H1 (cell line): ENCODE data around the gene ILDR2. TPM values are rescaled to one million over a fixed set of nuclear protein-coding genes. Genes with fewer than 3 reads are reported as not detected.

Source experiments
- CTCF ChIA-PET: fragments of 300-600 bp; sonication (Branson Sonifier 250); formaldehyde crosslinking; loops from one replicate; lab custom pipeline; 2021; ENCODE audit not compliant: partially characterized antibody; lab: Charles Lee
- POLR2A ChIA-PET: fragments of 300-600 bp; sonication (Branson Sonifier 250); formaldehyde crosslinking; loops from one replicate; lab custom pipeline; 2021; ENCODE audit warnings: inconsistent platforms; ENCODE audit not compliant: partially characterized antibody; lab: Charles Lee
- DNase-seq, 2 experiments: peaks; one replicate each; pipeline versions ENCODE4 v3.0.0 to v3.0.0-alpha.2; 2010 to 2022; ENCODE audit warnings: low spot score in 2 of 2, low read depth in 1 of 2, mixed read lengths in 1 of 2
- FAIRE-seq: peaks from 2 replicates; lab custom pipeline; 2011; peaks lifted over from hg19 to GRCh38; lab: Jason Lieb, UNC
- H2AFZ ChIP-seq: 2 replicates; pipeline ENCODE4 v1.8.1; 2012; ENCODE audit warnings: low read length, inconsistent platforms
- H2AK5ac ChIP-seq: 2 replicates; pipeline ENCODE4 v1.6.1; 2013; ENCODE audit warnings: low read depth, low read length
- H2BK120ac ChIP-seq: replicated peaks from 2 replicates; pipeline ENCODE3; 2013; ENCODE audit warnings: low read depth, low read length, inconsistent platforms
- H2BK12ac ChIP-seq: 2 replicates; pipeline ENCODE4 v1.6.1; 2013; ENCODE audit warnings: low read depth, low read length
- H2BK15ac ChIP-seq: 2 replicates; pipeline ENCODE4 v1.6.1; 2013; ENCODE audit warnings: low read length
- H2BK20ac ChIP-seq: 2 replicates; pipeline ENCODE4 v1.6.1; 2013; ENCODE audit warnings: low read length
- H2BK5ac ChIP-seq: 2 replicates; pipeline ENCODE4 v1.6.1; 2013; ENCODE audit warnings: low read depth, low read length
- H3K14ac ChIP-seq: 2 replicates; pipeline ENCODE4 v1.6.1; 2013; ENCODE audit warnings: inconsistent platforms; ENCODE audit not compliant: insufficient read length
- H3K18ac ChIP-seq: 2 replicates; pipeline ENCODE4 v1.6.1; 2013; ENCODE audit warnings: low read length; ENCODE audit errors: extremely low read depth
- H3K23ac ChIP-seq: 2 replicates; pipeline ENCODE4 v1.6.1; 2013; ENCODE audit warnings: inconsistent platforms; ENCODE audit not compliant: insufficient read length
- H3K23me2 ChIP-seq: 2 replicates; pipeline ENCODE4 v1.6.1; 2013; ENCODE audit warnings: low read depth, low read length
- H3K27ac ChIP-seq: 2 replicates; pipeline ENCODE4 v1.6.1; 2011; ENCODE audit warnings: low read depth, low read length, inconsistent platforms
- H3K27me3 ChIP-seq, 4 experiments: replicated peaks in 1 of 4; 1 replicate in 1 of 4; 2 replicates in 3 of 4; pipeline versions ENCODE4 v1.6.1 to v1.8.1; 2011 to 2013; ENCODE audit warnings: low read length in 3 of 4, mild to moderate bottlenecking in 3 of 4, inconsistent platforms in 2 of 4, mixed read lengths in 2 of 4, moderate library complexity in 1 of 4; ENCODE audit not compliant: control insufficient read depth in 3 of 4, insufficient read depth in 3 of 4; ENCODE audit errors: extremely low read depth in 1 of 4
- H3K36me3 ChIP-seq, 4 experiments: 2 replicates each; pipeline versions ENCODE4 v1.6.1 to v1.8.1; 2011 to 2013; ENCODE audit warnings: mild to moderate bottlenecking in 4 of 4, low read length in 3 of 4, moderate library complexity in 2 of 4, control low read depth in 1 of 4, inconsistent platforms in 1 of 4; ENCODE audit not compliant: insufficient read depth in 4 of 4, control insufficient read depth in 2 of 4
- H3K4ac ChIP-seq: replicated peaks from 2 replicates; pipeline ENCODE3; 2013; ENCODE audit warnings: low read length, low read depth, mixed read lengths, inconsistent platforms; ENCODE audit not compliant: insufficient read length
- H3K4me1 ChIP-seq, 4 experiments: replicated peaks in 1 of 4; 1 replicate in 1 of 4; 2 replicates in 3 of 4; pipeline versions ENCODE4 v1.6.1 to v1.8.1; 2011 to 2013; ENCODE audit warnings: low read length in 3 of 4, inconsistent platforms in 2 of 4, mixed read lengths in 1 of 4; ENCODE audit not compliant: insufficient read depth in 4 of 4, control insufficient read depth in 3 of 4
- H3K4me2 ChIP-seq, 2 experiments: 2 replicates each; pipeline versions ENCODE4 v1.6.1 to v1.8.1; 2011 to 2013; ENCODE audit warnings: low read depth in 2 of 2, low read length in 2 of 2, control low read depth in 1 of 2, inconsistent platforms in 1 of 2, mild to moderate bottlenecking in 1 of 2; ENCODE audit not compliant: insufficient read depth in 1 of 2
- H3K4me3 ChIP-seq, 4 experiments: fragments of 200-600, 300-600 bp in 1 of 4; sonication (generic), shearing (Covaris generic), sonication (Bioruptor Twin) in 1 of 4; 2 replicates each; pipeline versions ENCODE4 v1.5.1 to v1.8.1; 2011 to 2016; ENCODE audit warnings: low read length in 4 of 4, low read depth in 3 of 4, control low read depth in 2 of 4, inconsistent platforms in 2 of 4, mild to moderate bottlenecking in 2 of 4, mixed read lengths in 1 of 4, moderate library complexity in 1 of 4; ENCODE audit not compliant: insufficient read depth in 2 of 4; ENCODE audit errors: extremely low read depth in 1 of 4
- H3K56ac ChIP-seq: replicated peaks from 2 replicates; pipeline ENCODE3; 2013; ENCODE audit warnings: low read depth, mild to moderate bottlenecking, mixed read lengths, low read length, inconsistent platforms; ENCODE audit not compliant: insufficient read length
- H3K79me1 ChIP-seq: 2 replicates; pipeline ENCODE4 v1.6.1; 2013; ENCODE audit warnings: low read depth, low read length, control low read depth
- H3K79me2 ChIP-seq, 2 experiments: 2 replicates each; pipeline versions ENCODE4 v1.6.1 to v1.8.1; 2012 to 2013; ENCODE audit warnings: low read length in 2 of 2, mild to moderate bottlenecking in 2 of 2, inconsistent platforms in 1 of 2; ENCODE audit not compliant: insufficient read depth in 2 of 2, control insufficient read depth in 1 of 2
- H3K9ac ChIP-seq, 4 experiments: replicated peaks in 1 of 4; 1 replicate in 1 of 4; 2 replicates in 3 of 4; pipeline versions ENCODE4 v1.6.1 to v1.8.1; 2011 to 2013; ENCODE audit warnings: low read depth in 3 of 4, low read length in 3 of 4, control low read depth in 2 of 4, mild to moderate bottlenecking in 2 of 4, moderate library complexity in 2 of 4, inconsistent platforms in 1 of 4; ENCODE audit errors: extremely low read depth in 1 of 4
- H3K9me3 ChIP-seq, 2 experiments: 2 replicates each; pipeline versions ENCODE4 v1.6.1 to v1.8.1; 2012 to 2013; ENCODE audit warnings: mild to moderate bottlenecking in 2 of 2, moderate library complexity in 2 of 2, control low read depth in 1 of 2, inconsistent platforms in 1 of 2, low read depth in 1 of 2, low read length in 1 of 2, mixed read lengths in 1 of 2; ENCODE audit not compliant: insufficient read depth in 2 of 2
- H4K20me1 ChIP-seq, 2 experiments: replicated peaks in 1 of 2; 2 replicates each; pipeline versions ENCODE3 to v1.8.1; 2011 to 2013; ENCODE audit warnings: inconsistent platforms in 2 of 2, low read length in 2 of 2, mild to moderate bottlenecking in 1 of 2; ENCODE audit not compliant: insufficient read depth in 2 of 2, control insufficient read depth in 1 of 2
- H4K5ac ChIP-seq: 2 replicates; pipeline ENCODE4 v1.6.1; 2013; ENCODE audit warnings: low read length, low read depth, mixed read lengths, inconsistent platforms; ENCODE audit not compliant: insufficient read length
- H4K8ac ChIP-seq: 2 replicates; pipeline ENCODE4 v1.8.0; 2013; ENCODE audit warnings: mild to moderate bottlenecking, moderate library complexity, low read length, inconsistent platforms; ENCODE audit not compliant: insufficient read depth; ENCODE audit errors: extremely low read depth
- H4K91ac ChIP-seq: replicated peaks from 2 replicates; pipeline ENCODE3; 2013; ENCODE audit warnings: low read length, mixed read lengths, inconsistent platforms; ENCODE audit not compliant: insufficient read length
- ASH2L ChIP-seq: fragments of 200-600, 300-600 bp; sonication (generic); IDR thresholded peaks from one replicate; pipeline ENCODE4 v1.7.1; 2017; ENCODE audit warnings: low read length
- CEBPB ChIP-seq: IDR thresholded peaks from 2 replicates; pipeline ENCODE4 v1.6.1; 2012; ENCODE audit warnings: low read depth, low read length
- E2F6 ChIP-seq: IDR thresholded peaks from 2 replicates; pipeline ENCODE4 v1.6.1; 2012; ENCODE audit warnings: inconsistent platforms
- GABPA ChIP-seq: IDR thresholded peaks from 2 replicates; pipeline ENCODE4 v1.6.1; 2011; ENCODE audit warnings: mild to moderate bottlenecking, low read length, moderate library complexity, borderline replicate concordance; ENCODE audit not compliant: insufficient read depth
- GTF2F1 ChIP-seq: IDR thresholded peaks from 2 replicates; pipeline ENCODE4 v1.6.1; 2012; ENCODE audit warnings: low read depth, low read length, improper control_type of control experiment, borderline replicate concordance
- RAD21 ChIP-seq, 2 experiments: IDR thresholded peaks in 1 of 2; conservative IDR thresholded peaks in 1 of 2; 2 replicates each; pipeline ENCODE4 v1.6.1; 2011; ENCODE audit warnings: low read depth in 2 of 2, low read length in 2 of 2, improper control_type of control experiment in 1 of 2, inconsistent platforms in 1 of 2, mild to moderate bottlenecking in 1 of 2, moderate library complexity in 1 of 2
- SAP30 ChIP-seq: fragments of 300-600 bp; sonication (generic); IDR thresholded peaks from 2 replicates; pipeline ENCODE4 v1.7.1; 2012; ENCODE audit warnings: low read length, moderate library complexity, mild to moderate bottlenecking, inconsistent platforms; ENCODE audit not compliant: insufficient read depth, insufficient replicate concordance
- SIRT6 ChIP-seq: IDR thresholded peaks from one replicate; pipeline ENCODE4 v1.7.1; 2012; ENCODE audit warnings: low read length, inconsistent platforms
- SP4 ChIP-seq: IDR thresholded peaks from 2 replicates; pipeline ENCODE4 v1.6.1; 2012; ENCODE audit warnings: low read length, inconsistent platforms
- TBP ChIP-seq: IDR thresholded peaks from 2 replicates; pipeline ENCODE4 v1.6.1; 2011; ENCODE audit warnings: low read depth, low read length, improper control_type of control experiment
- TCF12 ChIP-seq: IDR thresholded peaks from 2 replicates; pipeline ENCODE4 v1.6.1; 2011; ENCODE audit warnings: low read depth, mild to moderate bottlenecking, low read length
- WGBS, 2 experiments: shearing (Covaris generic) in 1 of 2; methylation state at CpG; one replicate each; pipeline versions ENCODE4 v1.1.6 to v1.1.7; 2013 to 2015; ENCODE audit warnings: low lambda C conversion rate in 2 of 2, mixed read lengths in 2 of 2, inconsistent platforms in 1 of 2, low coverage in 1 of 2, missing lambda C conversion rate in 1 of 2; ENCODE audit not compliant: insufficient replicate concordance in 2 of 2, insufficient coverage in 1 of 2, insufficient read length in 1 of 2; ENCODE audit errors: extremely low coverage in 1 of 2, missing lambda C conversion rate in 1 of 2; 5-methylcytosine and 5-hydroxymethylcytosine counted together
- polyA plus RNA-seq, 7 experiments: library from polyadenylated mRNA; depleted of rRNA in 3 of 7; stranded (reverse) in 5 of 7; unstranded in 2 of 7; fragments of >200 nt in 5 of 7; fragments of 200-250 nt in 2 of 7; gene quantifications; 1 replicate in 5 of 7; 2 replicates in 1 of 7; 4 replicates in 1 of 7; pipeline versions ENCODE4 v1.2.1 to v1.2.3, GENCODE V29; 2011 to 2013; ENCODE audit warnings: missing spikeins in 2 of 7, mixed read lengths in 2 of 7
- total RNA-seq: library from RNA; stranded (reverse); fragmentation: NEBNext Ultra II Directional; extraction: Animal tissue kit (Norgen Biotek cat#: 25700); gene quantifications from 2 replicates; pipeline ENCODE4 v1.2.1, GENCODE V29; 2021

ILDR2 gene
- total and polyA plus RNA-seq, 2 of the 8 experiments (the other 6 are each of a cell fraction or from before 2014, with no cell fraction given), result 0.85 to 0.86 TPM

GRCh38 chr1:166974647-166975345, 544 bp downstream of the ILDR2 start:
- no peak overlapping the region for H3K23ac ChIP-seq
- H2AK5ac ChIP-seq, result no peak overlapping the region
- H4K8ac ChIP-seq, result no peak overlapping the region
- FAIRE-seq (no peak), DNase-seq (no peak)
- H2BK12ac ChIP-seq, result no peak overlapping the region
- no peak overlapping the region for H3K4ac ChIP-seq
- peak overlapping the region; percentile 70; the same call in 1 of the 2 replicates for H2AFZ ChIP-seq
- H3K4me2 ChIP-seq, result peak overlapping the region; percentile 87 to 91
- H3K14ac ChIP-seq, result no peak overlapping the region
- H2BK120ac ChIP-seq, result no peak overlapping the region
- peaks cover 0 to 11% (median under 1%) of the 10 kb centered on the region in 4 experiments; a peak in 3 of 7 replicates for H3K4me1 ChIP-seq
- peak overlapping the region; percentile 33 to 67 (median 58); a peak in 7 of 8 replicates for H3K4me3 ChIP-seq
- H3K18ac ChIP-seq, result no peak overlapping the region
- ChIA-PET CTCF (interaction anchor here (0.6 to 6.2 kb wide), 8 partner anchors 21 to 612 kb away, joined by 3 to 43 read pairs (median 4); no protein-coding TSS in a partner anchor), POLR2A (no interaction called here)
- H3K9ac ChIP-seq, result no peak overlapping the region
- H3K9me3 ChIP-seq, result no peaks in the 10 kb centered on the region
- WGBS, 2 experiments, result 2% methylated on average over 14 of the region's 17 CpGs; no CpG with 5 or more reads in 1 of the 2 experiments
- peaks cover 2% of the 10 kb centered on the region in 2 experiments for H4K20me1 ChIP-seq
- no peak overlapping the region for H4K5ac ChIP-seq
- H3K27me3 ChIP-seq, result peaks cover 24 to 44% (median 39%) of the 10 kb centered on the region in 4 experiments
- H3K23me2 ChIP-seq, result peaks cover 8% of the 10 kb centered on the region; the same call in 1 of the 2 replicates
- H4K91ac ChIP-seq, result no peak overlapping the region
- no peak overlapping the region for H2BK15ac ChIP-seq
- no peaks in the 10 kb centered on the region for H3K36me3 ChIP-seq
- no peak overlapping the region for H3K56ac ChIP-seq
- H3K27ac ChIP-seq, result no peak overlapping the region
- H2BK5ac ChIP-seq, result no peak overlapping the region
- no peak overlapping the region for H2BK20ac ChIP-seq
- no peaks in the 10 kb centered on the region for H3K79me2 ChIP-seq
- no peaks in the 10 kb centered on the region for H3K79me1 ChIP-seq
- TF ChIP-seq ASH2L, result no peak
- TF ChIP-seq TBP, result no peak
- TF ChIP-seq CEBPB, result no peak
- no peak for TF ChIP-seq SAP30
- TF ChIP-seq E2F6, result no peak
- no peak for TF ChIP-seq RAD21 (IDR thresholded peaks at IDR 0.05 in 1 of 2, conservative IDR thresholded peaks at IDR 0.05 in 1 of 2; ENCODE audit: low read depth in 2 of 2, low read length in 2 of 2)
- TF ChIP-seq GABPA, result no peak
- no peak for TF ChIP-seq SP4
- no peak for TF ChIP-seq GTF2F1
- TF ChIP-seq SIRT6, result no peak
- no peak for TF ChIP-seq TCF12
